ENCODE data around the gene ZNF2.
A peak's percentile ranks its signal among the peaks of the same experiment; 100 is the strongest.
"Not testable (repeated sequence)": the region's sequence is repeated elsewhere in the genome, so short reads cannot be mapped to it uniquely, and the experiment has no call there.

Gene ZNF2

GRCh38 chr2:95185973-95186372 is 20.4 kb downstream of the ZNF2 start:
- Histone ChIP-seq H3K4me1 (ENCODE audit: control insufficient read depth, insufficient read depth, low read length) (no peaks in the 10 kb centered on the region), H3K27ac (ENCODE audit: extremely low read depth, low read depth, low read length) (no peak overlapping the region), H3K9me3 (ENCODE audit: control insufficient read depth, insufficient read depth, low read depth, low read length) (no peaks in the 10 kb centered on the region), H3K36me3 (ENCODE audit: control insufficient read depth in 2 of 2, insufficient read depth in 1 of 2, low read length in 2 of 2) (peaks cover 2 to 17% of the 10 kb centered on the region in 2 experiments), H3K4me3 (ENCODE audit: low read depth, low read length) (no peak overlapping the region)
- TF ChIP-seq ZNF169 (tag by site-specific recombination; IDR thresholded peaks at IDR 0.05) (no peak), KLF7 (tag by site-specific recombination; IDR thresholded peaks at IDR 0.05; ENCODE audit: borderline replicate concordance) (no peak), ZNF223 (tag by site-specific recombination; IDR thresholded peaks at IDR 0.05) (no peak), SALL2 (tag by site-specific recombination; IDR thresholded peaks at IDR 0.05; ENCODE audit: borderline replicate concordance) (no peak), SP2 (tag by site-specific recombination; IDR thresholded peaks at IDR 0.05) (no peak), ZNF558 (tag by site-specific recombination; IDR thresholded peaks at IDR 0.05) (no peak), ZNF701 (tag by site-specific recombination; IDR thresholded peaks at IDR 0.05) (no peak), ZNF677 (tag by site-specific recombination; IDR thresholded peaks at IDR 0.05) (no peak), ZNF624 (tag by site-specific recombination; IDR thresholded peaks at IDR 0.05) (no peak), ZNF24 (tag by site-specific recombination; IDR thresholded peaks at IDR 0.05) (no peak), ZNF645 (tag by site-specific recombination; IDR thresholded peaks at IDR 0.05) (no peak), ZNF704 (tag by site-specific recombination; IDR thresholded peaks at IDR 0.05) (no peak), ZNF670 (tag by site-specific recombination; IDR thresholded peaks at IDR 0.05; ENCODE audit: low read depth) (no peak), ZNF132 (tag by site-specific recombination; IDR thresholded peaks at IDR 0.05; ENCODE audit: borderline replicate concordance) (no peak), ATF2 (tag by site-specific recombination; IDR thresholded peaks at IDR 0.05; ENCODE audit: low read depth) (no peak), ZNF473 (tag by site-specific recombination; IDR thresholded peaks at IDR 0.05) (no peak), ZNF610 (tag by site-specific recombination; IDR thresholded peaks at IDR 0.05; ENCODE audit: borderline replicate concordance) (no peak), ZNF837 (tag by site-specific recombination; IDR thresholded peaks at IDR 0.05) (no peak)
- ChIA-PET POLR2A (no interaction called here), CTCF (interaction anchor here (0.5 to 0.7 kb wide), 3 partner anchors 10 to 48 kb away, joined by 3 to 7 read pairs (median 3); no protein-coding TSS in a partner anchor)

- CTCF ChIA-PET, result interaction anchor here (0.9 kb wide), 1 partner anchor 10 kb away, joined by 3 read pairs; no protein-coding TSS in a partner anchor
- peak; percentile 29 for TF ChIP-seq ZNF654 (tag by site-specific recombination; IDR thresholded peaks at IDR 0.05; ENCODE audit: low read depth)
- H3K4me3 ChIP-seq (ENCODE audit: low read depth, low read length); H3K9me3 ChIP-seq (ENCODE audit: control insufficient read depth, insufficient read depth, low read depth, low read length); POLR2A ChIA-PET; H3K4me1 ChIP-seq (ENCODE audit: control insufficient read depth, insufficient read depth, low read length); H3K36me3 ChIP-seq (ENCODE audit: control insufficient read depth in 2 of 2, insufficient read depth in 1 of 2, low read length in 2 of 2); H3K27ac ChIP-seq (ENCODE audit: extremely low read depth, low read depth, low read length): not testable (repeated sequence)
Measured at GRCh38 chr2:95192956-95193355, 27.3 kb downstream of the ZNF2 start.

GRCh38 chr2:95203911-95204310 is 38.3 kb downstream of the ZNF2 start:
- no peaks in the 10 kb centered on the region for H3K9me3 ChIP-seq (ENCODE audit: control insufficient read depth, insufficient read depth, low read depth, low read length)
- CTCF ChIA-PET, result no interaction called here

More at GRCh38 chr2:95203911-95204310, 38.3 kb downstream of the ZNF2 start:
- no peaks in the 10 kb centered on the region for H3K4me1 ChIP-seq (ENCODE audit: control insufficient read depth, insufficient read depth, low read length)
- peaks cover 0 to 6% of the 10 kb centered on the region in 2 experiments; a peak in 1 of 3 replicates for H3K36me3 ChIP-seq (ENCODE audit: control insufficient read depth in 2 of 2, insufficient read depth in 1 of 2, low read length in 2 of 2)
- POLR2A ChIA-PET, result no interaction called here
- no peak overlapping the region for H3K27ac ChIP-seq (ENCODE audit: extremely low read depth, low read depth, low read length)
- no peak for TF ChIP-seq ZNF416 (tag by site-specific recombination; IDR thresholded peaks at IDR 0.05)
- H3K4me3 ChIP-seq (ENCODE audit: low read depth, low read length), result no peak overlapping the region

All from HEK293 (cell line).